SK-N-MC (cell line): ENCODE measurements around the gene KTI12.
"Not testable (repeated sequence)": the region's sequence is repeated elsewhere in the genome, so short reads cannot be mapped to it uniquely, and the experiment has no call there.

ENCODE experiments used
- DNase-seq: peaks from one replicate; pipeline ENCODE4 v3.0.0-alpha.2; 2011; ENCODE audit warnings: low read depth, low spot score
- H3K27ac ChIP-seq: fragments of 200-600 bp; sonication (generic); 2 replicates; pipeline ENCODE4 v1.5.1; 2016; ENCODE audit warnings: mixed run types
- H3K36me3 ChIP-seq: fragments of 200-600 bp; sonication (generic); 2 replicates; pipeline ENCODE4 v1.6.1; 2017; ENCODE audit warnings: antibody characterized with exemption, low read length, mixed read lengths; ENCODE audit not compliant: insufficient read depth
- H3K4me3 ChIP-seq: fragments of 200-600 bp; sonication (generic); 2 replicates; pipeline ENCODE4 v1.5.1; 2016
- H3K9ac ChIP-seq: fragments of 200-600 bp; sonication (generic); 2 replicates; pipeline ENCODE4 v1.8.0; 2017; ENCODE audit warnings: mixed run types, mixed read lengths; ENCODE audit not compliant: insufficient read length
- H3K9me3 ChIP-seq: fragments of 200-600 bp; sonication (generic); 2 replicates; pipeline ENCODE4 v1.6.1; 2017; ENCODE audit warnings: low read depth, mild to moderate bottlenecking, antibody characterized with exemption, low read length, moderate library complexity, mixed read lengths
- EZH2 ChIP-seq: fragments of 200-600 bp; sonication (generic); IDR thresholded peaks from one replicate; pipeline ENCODE4 v1.6.1; 2017; ENCODE audit warnings: antibody characterized with exemption
- FOXP2 ChIP-seq: optimal IDR thresholded peaks from 2 replicates; pipeline ENCODE3; 2011; ENCODE audit warnings: mild to moderate bottlenecking, moderate library complexity; ENCODE audit not compliant: insufficient read depth; ENCODE audit errors: extremely low read length, control extremely low read depth
- POLR2AphosphoS5 ChIP-seq: IDR thresholded peaks from 2 replicates; pipeline ENCODE4 v1.6.1; 2012; ENCODE audit warnings: mild to moderate bottlenecking, low read depth, low read length, borderline replicate concordance

Gene KTI12

GRCh38 chr1:52033190-52034049, at the start of gene KTI12:
KTI12 (minus strand) TSS chr1:52033810; CDS start chr1:52033761, 49 bp downstream.
- no peak for TF ChIP-seq FOXP2
- no peak for TF ChIP-seq EZH2
- TF ChIP-seq POLR2AphosphoS5 = peak; percentile 90
- Histone ChIP-seq H3K27ac (peak within 1 kb of the TSS; percentile 58), H3K36me3 (peaks cover 4% of the 10 kb centered on the region; the same call in 1 of the 2 replicates), H3K9ac (peak within 1 kb of the TSS; percentile 85), H3K9me3 (no peaks in the 10 kb centered on the region), H3K4me3 (peak within 1 kb of the TSS; percentile 90)
- DNase-seq = peak; percentile 79

GRCh38 chr1:52080014-52080415, 46.4 kb upstream of the KTI12 start:
- DNase-seq = no peak
- Histone ChIP-seq H3K36me3 (peaks cover 49% of the 10 kb centered on the region), H3K9ac (no peak overlapping the region), H3K27ac (0 out of 2 replicates have a peak overlapping the region, but pooled peaks have one; percentile 2), H3K9me3 (no peaks in the 10 kb centered on the region), H3K4me3 (no peak overlapping the region)
- TF ChIP-seq FOXP2 (no peak), EZH2 (no peak), POLR2AphosphoS5 (no peak)

GRCh38 chr1:52077277-52077676, 43.7 kb upstream of the KTI12 start:
- H3K27ac ChIP-seq, H3K9me3 ChIP-seq, H3K9ac ChIP-seq, DNase-seq, H3K4me3 ChIP-seq: not testable (repeated sequence)
- H3K36me3 ChIP-seq = peaks cover 42% of the 10 kb centered on the region

GRCh38 chr1:52072291-52072690, 38.7 kb upstream of the KTI12 start:
- no peak overlapping the region for H3K9ac ChIP-seq
- no peak for DNase-seq
- H3K4me3 ChIP-seq = no peak overlapping the region
- no peak overlapping the region for H3K27ac ChIP-seq
- TF ChIP-seq EZH2 = no peak
- TF ChIP-seq FOXP2 = no peak
- TF ChIP-seq POLR2AphosphoS5 = no peak
- H3K36me3 ChIP-seq = peaks cover 59% of the 10 kb centered on the region
- H3K9me3 ChIP-seq = no peaks in the 10 kb centered on the region

- Histone ChIP-seq H3K9ac (no peak overlapping the region), H3K9me3 (no peaks in the 10 kb centered on the region), H3K36me3 (peaks cover 63% of the 10 kb centered on the region), H3K4me3 (no peak overlapping the region), H3K27ac (0 out of 2 replicates have a peak overlapping the region, but pooled peaks have one; percentile 5)
- TF ChIP-seq EZH2 (no peak), POLR2AphosphoS5 (no peak), FOXP2 (no peak)
- DNase-seq = no peak
Measured at GRCh38 chr1:52070704-52071103, 37.1 kb upstream of the KTI12 start.

GRCh38 chr1:52063192-52063591, 29.6 kb upstream of the KTI12 start:
- H3K27ac ChIP-seq = no peak overlapping the region
- no peak for DNase-seq
- no peak overlapping the region for H3K9ac ChIP-seq
- H3K36me3 ChIP-seq = peaks cover 87% of the 10 kb centered on the region
- TF ChIP-seq POLR2AphosphoS5 = no peak
- H3K9me3 ChIP-seq = no peaks in the 10 kb centered on the region
- no peak overlapping the region for H3K4me3 ChIP-seq

- TF ChIP-seq EZH2 (no peak), POLR2AphosphoS5 (no peak), FOXP2 (no peak)
- Histone ChIP-seq H3K9ac (no peak overlapping the region), H3K36me3 (peaks cover 65% of the 10 kb centered on the region)
Measured at GRCh38 chr1:52060822-52061221, 27.2 kb upstream of the KTI12 start.

GRCh38 chr1:52059888-52060287, 26.3 kb upstream of the KTI12 start:
- H3K27ac ChIP-seq = no peak overlapping the region; the same call in 1 of the 2 replicates
- H3K9me3 ChIP-seq = no peaks in the 10 kb centered on the region
- H3K4me3 ChIP-seq = no peak overlapping the region
- TF ChIP-seq POLR2AphosphoS5 (no peak), FOXP2 (no peak), EZH2 (no peak)
- DNase-seq = no peak
- H3K9ac ChIP-seq = no peak overlapping the region
- peaks cover 55% of the 10 kb centered on the region for H3K36me3 ChIP-seq

More at GRCh38 chr1:52060822-52061221, 27.2 kb upstream of the KTI12 start:
- DNase-seq = no peak
- Histone ChIP-seq H3K4me3 (no peak overlapping the region), H3K9me3 (no peaks in the 10 kb centered on the region), H3K27ac (no peak overlapping the region)
